Measurements from ENCODE around the gene GNB5. TPM values are rescaled to one million over a fixed set of nuclear protein-coding genes. Genes with fewer than 3 reads are reported as not detected.

Gene GNB5
- total RNA-seq, 1 experiment from 2014 or later = 29.8 TPM

GRCh38 chr15:52121006-52121405, 70.2 kb downstream of the GNB5 start:
- Histone ChIP-seq H2BK5ac (ENCODE audit: insufficient read length, low read length) (no peak overlapping the region), H3K79me1 (ENCODE audit: insufficient read depth, low read depth, low read length, poor library complexity, severe bottlenecking) (no peaks in the 10 kb centered on the region), H2BK12ac (ENCODE audit: insufficient read length, low read depth, low read length) (no peak overlapping the region), H3K18ac (ENCODE audit: insufficient read length, low read depth, low read length) (no peak overlapping the region), H4K91ac (ENCODE audit: insufficient read length, low read depth, low read length) (no peak overlapping the region), H2BK20ac (ENCODE audit: low read depth, low read length, poor library complexity, severe bottlenecking) (no peak overlapping the region), H3T11ph (ENCODE audit: low read length) (no peak overlapping the region), H2AFZ (ENCODE audit: low read length) (no peak overlapping the region), H3K27me3 (ENCODE audit: insufficient read depth, low read length) (no peaks in the 10 kb centered on the region), H3K4me1 (ENCODE audit: insufficient read depth, low read length) (no peaks in the 10 kb centered on the region; the same call in 1 of the 2 replicates), H2BK120ac (ENCODE audit: low read depth, low read length, poor library complexity, severe bottlenecking) (no peak overlapping the region), H3K4me2 (ENCODE audit: insufficient read depth, insufficient read length, low read length) (no peak overlapping the region), H2BK15ac (ENCODE audit: low read depth, low read length) (no peak overlapping the region), H3K79me2 (ENCODE audit: insufficient read depth, low read length) (no peaks in the 10 kb centered on the region), H3K4ac (ENCODE audit: low read depth, low read length) (no peak overlapping the region), H2AK5ac (ENCODE audit: insufficient read length, low read length) (no peak overlapping the region), H4K20me1 (ENCODE audit: control insufficient read depth, insufficient read depth, insufficient read length) (peaks cover 2% of the 10 kb centered on the region), H3K23me2 (ENCODE audit: insufficient read length, low read depth, low read length, poor library complexity, severe bottlenecking) (no peaks in the 10 kb centered on the region), H3K9ac (ENCODE audit: extremely low read depth, insufficient read length, low read length) (no peak overlapping the region), H3K23ac (ENCODE audit: insufficient read length, low read depth, low read length) (no peak overlapping the region), H4K8ac (replicated peaks; ENCODE audit: insufficient read length, low read depth, low read length) (no peak overlapping the region), H4K5ac (ENCODE audit: insufficient read length, low read depth, low read length) (no peak overlapping the region), H3K27ac (ENCODE audit: insufficient read length, low read depth, low read length) (no peak overlapping the region), H3K9me3 (ENCODE audit: control insufficient read depth, low read depth, low read length) (no peaks in the 10 kb centered on the region), H3K56ac (ENCODE audit: insufficient read length, low read depth, low read length) (no peak overlapping the region), H3K14ac (ENCODE audit: insufficient read depth, low read length) (no peak overlapping the region; the same call in 1 of the 2 replicates)
- Mint-ChIP-seq H3K4me3 (no peak overlapping the region), H3K27ac (no peak overlapping the region; a peak in 1 of 7 replicates), H3K4me1 (peaks cover 8 to 13% of the 10 kb centered on the region in 2 experiments; a peak in 3 of 4 replicates), H3K9me3 (no peaks in the 10 kb centered on the region), H3K36me3 (ENCODE audit: insufficient read depth in 1 of 3, low read depth in 3 of 3) (no peaks in the 10 kb centered on the region; a peak in 2 of 7 replicates), H3K27me3 (ENCODE audit: low read depth) (no peaks in the 10 kb centered on the region)
- no peak for DNase-seq
- no CpG with 5 or more reads among the region's 5 CpGs for WGBS (ENCODE audit: extremely low coverage, insufficient read length, low lambda C conversion rate)
- TF ChIP-seq, protein P1, sequence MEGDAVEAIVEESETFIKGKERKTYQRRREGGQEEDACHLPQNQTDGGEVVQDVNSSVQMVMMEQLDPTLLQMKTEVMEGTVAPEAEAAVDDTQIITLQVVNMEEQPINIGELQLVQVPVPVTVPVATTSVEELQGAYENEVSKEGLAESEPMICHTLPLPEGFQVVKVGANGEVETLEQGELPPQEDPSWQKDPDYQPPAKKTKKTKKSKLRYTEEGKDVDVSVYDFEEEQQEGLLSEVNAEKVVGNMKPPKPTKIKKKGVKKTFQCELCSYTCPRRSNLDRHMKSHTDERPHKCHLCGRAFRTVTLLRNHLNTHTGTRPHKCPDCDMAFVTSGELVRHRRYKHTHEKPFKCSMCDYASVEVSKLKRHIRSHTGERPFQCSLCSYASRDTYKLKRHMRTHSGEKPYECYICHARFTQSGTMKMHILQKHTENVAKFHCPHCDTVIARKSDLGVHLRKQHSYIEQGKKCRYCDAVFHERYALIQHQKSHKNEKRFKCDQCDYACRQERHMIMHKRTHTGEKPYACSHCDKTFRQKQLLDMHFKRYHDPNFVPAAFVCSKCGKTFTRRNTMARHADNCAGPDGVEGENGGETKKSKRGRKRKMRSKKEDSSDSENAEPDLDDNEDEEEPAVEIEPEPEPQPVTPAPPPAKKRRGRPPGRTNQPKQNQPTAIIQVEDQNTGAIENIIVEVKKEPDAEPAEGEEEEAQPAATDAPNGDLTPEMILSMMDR (conservative IDR thresholded peaks at IDR 0.05) = no peak

All from H9 (cell line).